HG02840 (cell line): Measurements from ENCODE around the gene GASK1A.
"Not testable (repeated sequence)": the region's sequence is repeated elsewhere in the genome, so short reads cannot be mapped to it uniquely, and the experiment has no call there.

ENCODE experiments used
- ATAC-seq: cut with Tn5 transposase; IDR thresholded peaks from one replicate; pipeline ENCODE4 v1.9.1; 2021; ENCODE audit warnings: mild to moderate bottlenecking, moderate library complexity, moderate number of reproducible peaks; ENCODE audit not compliant: unreplicated experiment, low FRiP score

The GASK1A gene

GRCh38 chr3:42979044-42979972 lies at the start of gene GASK1A:
TSS of gene GASK1A (plus strand) at chr3:42979311. CDS start at chr3:42979643, 332 bp downstream.
- ATAC-seq: no peak

- no peak for ATAC-seq
Observed at GRCh38 chr3:42934111-42934510, 45.0 kb upstream of the GASK1A start.

DNA sequence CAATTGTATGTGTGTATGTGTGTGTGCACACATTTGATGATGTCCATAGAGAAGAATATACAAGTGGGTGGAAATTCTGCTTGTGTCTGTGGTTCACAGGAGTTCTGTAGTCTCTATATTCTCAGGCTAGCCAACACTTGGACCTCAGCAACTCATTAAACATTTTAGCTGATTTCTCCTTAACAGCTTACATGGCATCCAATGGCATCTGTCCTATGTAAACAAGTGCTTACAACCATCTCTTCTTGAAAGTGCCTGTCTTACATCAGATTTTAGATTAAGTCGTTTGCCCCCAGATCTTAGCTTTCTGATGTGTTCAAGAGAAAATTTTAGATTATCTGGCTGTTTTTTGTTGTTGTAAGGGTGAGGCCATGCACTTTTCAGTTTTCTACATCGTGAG lies 44.2 kb upstream of the GASK1A start:
- ATAC-seq: no peak

DNA sequence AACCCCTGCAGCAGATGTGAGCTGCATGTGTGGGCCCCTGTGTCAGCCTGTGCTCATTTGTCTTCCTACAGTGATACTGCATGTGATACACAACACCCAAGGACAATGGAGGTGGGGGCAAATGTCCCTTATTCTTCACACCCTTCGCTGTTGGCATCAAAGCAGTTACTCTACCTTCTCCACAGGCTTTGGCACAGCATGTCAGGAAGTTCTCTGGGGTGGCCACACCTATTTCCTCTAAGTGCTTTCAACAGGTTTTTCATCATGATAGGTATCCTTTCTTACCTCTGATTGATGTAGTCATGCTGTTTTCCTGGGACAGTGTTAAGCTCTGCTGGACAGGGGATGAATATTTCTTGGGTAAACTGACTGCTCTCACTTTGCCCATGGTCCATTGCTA lies 43.6 kb upstream of the GASK1A start:
- ATAC-seq: no peak

DNA sequence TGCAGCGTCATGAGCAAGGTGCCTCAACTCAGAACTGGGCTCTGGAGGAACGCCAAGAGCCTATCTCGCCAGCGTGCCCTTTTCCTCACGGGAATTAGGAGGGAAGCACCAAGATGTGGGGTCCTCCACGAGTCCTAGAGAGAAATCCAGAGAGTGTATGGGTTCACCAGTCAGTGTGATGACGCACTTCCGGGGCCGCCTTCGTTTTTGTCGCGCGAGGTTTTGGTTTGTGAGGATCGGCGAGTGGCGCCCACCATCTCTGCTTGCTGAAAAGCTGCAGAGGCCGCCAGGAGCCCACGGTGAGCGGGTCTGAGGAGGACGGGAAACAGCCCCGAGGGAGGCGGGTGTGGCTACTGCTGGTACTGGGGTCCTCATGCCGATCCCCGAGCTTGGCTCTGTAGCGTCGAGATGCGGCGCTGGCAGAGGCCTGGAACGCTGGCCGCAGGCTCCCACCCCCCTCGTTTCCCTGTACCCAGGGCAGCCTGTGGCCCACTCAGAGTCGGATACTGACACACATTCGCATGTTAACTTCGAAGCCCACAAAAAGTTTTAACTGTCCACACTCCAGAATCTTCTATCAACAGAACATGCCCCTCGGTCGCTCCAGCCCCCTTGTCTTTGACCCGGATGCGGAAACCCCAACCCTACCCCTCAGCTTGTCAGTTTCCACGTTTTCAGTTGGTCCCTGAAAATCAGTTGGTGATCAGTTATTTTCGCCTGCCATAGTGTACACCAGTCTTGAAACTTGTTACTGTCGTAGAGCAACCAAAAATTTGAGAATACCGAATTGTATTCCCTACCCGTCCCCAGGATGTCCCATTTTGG lies 42.7 kb upstream of the GASK1A start:
- no peak for ATAC-seq

GRCh38 chr3:42937334-42937733 lies 41.8 kb upstream of the GASK1A start:
- ATAC-seq: no peak

GRCh38 chr3:42942693-42943092 lies 36.4 kb upstream of the GASK1A start:
- ATAC-seq: no peak

DNA sequence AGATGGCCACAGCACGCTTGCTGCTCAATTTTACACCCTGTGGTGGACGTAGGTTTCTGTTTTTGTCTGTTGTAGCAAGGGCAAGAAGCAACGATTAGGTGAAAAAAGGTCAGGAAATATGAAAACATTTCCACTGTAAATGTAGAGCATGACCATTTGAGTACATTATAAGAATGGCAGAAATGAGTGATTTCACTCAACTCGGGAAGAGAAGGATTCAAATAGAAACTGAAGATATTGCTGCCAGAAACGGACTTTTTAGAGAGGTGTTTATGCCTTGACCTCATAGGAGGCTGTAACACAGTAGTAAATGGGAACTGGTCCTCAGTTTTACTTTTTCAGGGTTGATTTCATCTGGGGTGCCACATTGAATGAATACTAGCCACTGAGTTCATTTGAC lies 33.1 kb upstream of the GASK1A start:
- ATAC-seq: no peak

DNA sequence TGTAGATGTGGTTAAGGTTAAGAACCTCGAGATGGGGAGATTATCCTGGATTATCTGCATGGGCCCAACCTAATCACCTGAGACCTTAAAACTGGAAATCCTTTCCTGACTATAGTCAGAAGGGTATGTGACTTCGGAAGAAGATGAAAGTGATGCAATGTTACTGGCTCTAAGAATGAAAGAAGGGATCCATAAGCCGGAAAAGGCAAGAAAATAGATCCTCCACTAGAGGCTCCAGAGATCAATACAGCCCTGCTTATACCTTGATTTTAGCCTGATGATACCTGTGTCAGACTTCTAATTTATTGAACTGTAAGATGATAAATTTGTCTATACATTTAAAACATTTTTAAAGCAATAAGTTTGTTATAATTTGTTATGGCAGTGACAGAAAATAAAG lies 21.5 kb upstream of the GASK1A start:
- ATAC-seq: no peak

GRCh38 chr3:42960282-42960681 lies 18.8 kb upstream of the GASK1A start:
- ATAC-seq: no peak

DNA sequence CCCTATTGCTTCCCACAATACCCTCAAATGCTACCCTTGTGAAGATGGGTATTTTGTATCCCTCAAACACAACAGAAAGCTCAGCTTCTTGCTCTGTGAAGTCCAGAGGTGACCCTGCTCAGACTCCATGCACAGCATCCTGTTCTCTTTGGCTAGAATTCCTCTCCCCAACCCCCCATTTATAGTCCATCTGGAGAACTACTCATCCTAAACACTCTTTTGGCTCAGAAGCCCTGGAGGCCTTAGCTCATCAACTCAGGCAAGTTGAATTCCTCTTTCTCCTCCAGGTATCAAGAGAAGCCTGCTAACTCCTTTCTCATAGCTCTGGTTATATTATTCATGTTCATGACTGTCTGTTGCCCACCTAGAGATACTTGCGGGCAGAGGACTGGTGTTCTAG lies 18.3 kb upstream of the GASK1A start:
- no peak for ATAC-seq

- ATAC-seq: no peak
Observed at GRCh38 chr3:42961633-42962032, 17.5 kb upstream of the GASK1A start.

- no peak for ATAC-seq
Observed at GRCh38 chr3:42963269-42963668, 15.8 kb upstream of the GASK1A start.

DNA sequence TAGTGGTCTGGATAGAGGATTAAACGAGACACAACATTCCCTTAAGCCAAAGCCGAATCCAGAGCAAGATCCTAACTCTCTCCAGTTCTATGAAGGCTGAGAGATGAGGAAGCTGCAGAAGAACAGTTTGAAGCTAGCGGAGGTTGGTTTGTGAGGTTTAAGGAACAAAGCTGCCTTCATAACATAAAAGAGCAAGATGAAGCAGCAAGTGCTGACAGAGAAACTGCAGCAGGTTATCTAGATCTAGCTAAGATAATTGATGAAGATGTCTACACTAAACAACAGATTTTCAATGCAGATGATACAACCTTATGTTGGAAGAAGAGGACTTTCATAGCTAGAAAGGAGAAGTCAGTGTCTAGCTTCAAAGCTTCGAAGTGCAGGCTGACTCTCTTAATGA lies 14.8 kb upstream of the GASK1A start:
- ATAC-seq: no peak

- no peak for ATAC-seq
Observed at GRCh38 chr3:42970557-42970956, 8.6 kb upstream of the GASK1A start.

DNA sequence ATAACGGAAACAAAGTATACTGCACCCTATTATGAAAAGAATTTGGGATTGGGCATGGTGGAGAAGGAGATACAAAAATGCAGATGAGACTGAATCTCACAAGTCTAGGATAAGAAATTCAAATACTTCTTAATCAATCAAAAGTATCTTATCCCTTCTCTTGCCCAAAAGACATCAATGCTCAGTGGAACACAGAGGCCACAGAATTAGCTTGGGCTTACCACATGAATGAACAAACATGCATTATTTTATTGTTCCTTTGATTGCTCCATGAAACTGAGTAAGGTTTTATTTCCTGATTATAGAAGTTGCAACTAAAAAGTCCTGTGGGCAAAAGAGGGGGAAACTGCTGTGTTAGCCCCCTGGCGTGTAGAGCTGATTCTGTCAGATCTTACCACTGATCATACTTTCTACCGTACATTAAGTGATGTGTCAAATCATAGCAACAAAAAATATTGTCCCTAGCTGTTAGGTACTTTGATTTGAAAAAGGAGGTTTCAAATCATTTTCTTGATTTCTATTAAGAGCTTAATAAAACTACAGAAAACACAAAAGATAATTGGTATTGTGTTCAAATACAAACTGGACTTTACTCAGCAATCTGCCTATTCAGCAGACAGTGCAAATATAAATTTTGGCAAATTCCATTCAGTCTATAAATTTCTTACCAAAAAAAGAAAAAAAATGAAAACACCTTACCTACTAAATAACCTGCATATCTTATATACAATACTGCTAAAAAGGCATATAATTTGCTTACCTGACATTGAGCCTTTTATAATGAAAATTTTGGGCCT lies 7.9 kb upstream of the GASK1A start:
- no peak for ATAC-seq

DNA sequence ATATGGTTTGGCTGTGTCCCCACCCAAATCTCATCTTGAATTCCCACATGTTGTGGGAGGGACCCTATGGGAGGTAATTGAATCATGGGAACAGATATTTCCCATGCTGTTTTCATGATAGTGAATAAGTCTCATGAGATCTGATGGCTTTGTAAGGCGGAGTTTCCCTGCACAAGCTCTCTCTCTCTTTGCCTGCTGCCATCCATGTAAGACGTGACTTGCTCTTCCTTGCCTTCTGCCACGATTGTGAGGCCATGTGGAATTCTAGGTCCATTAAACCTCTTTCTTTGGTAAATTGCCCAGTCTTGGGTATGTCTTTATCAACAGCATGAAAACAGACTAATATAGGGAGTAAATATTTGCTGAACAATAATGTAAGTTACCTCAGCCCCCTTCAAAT lies 4.2 kb upstream of the GASK1A start:
- not testable (repeated sequence) for ATAC-seq

- ATAC-seq: no peak
Observed at GRCh38 chr3:42975456-42975855, 3.7 kb upstream of the GASK1A start.

- ATAC-seq: no peak
Observed at GRCh38 chr3:42975955-42976354, 3.2 kb upstream of the GASK1A start.

- ATAC-seq: no peak
Observed at GRCh38 chr3:42980209-42980608, 1.1 kb downstream of the GASK1A start.

DNA sequence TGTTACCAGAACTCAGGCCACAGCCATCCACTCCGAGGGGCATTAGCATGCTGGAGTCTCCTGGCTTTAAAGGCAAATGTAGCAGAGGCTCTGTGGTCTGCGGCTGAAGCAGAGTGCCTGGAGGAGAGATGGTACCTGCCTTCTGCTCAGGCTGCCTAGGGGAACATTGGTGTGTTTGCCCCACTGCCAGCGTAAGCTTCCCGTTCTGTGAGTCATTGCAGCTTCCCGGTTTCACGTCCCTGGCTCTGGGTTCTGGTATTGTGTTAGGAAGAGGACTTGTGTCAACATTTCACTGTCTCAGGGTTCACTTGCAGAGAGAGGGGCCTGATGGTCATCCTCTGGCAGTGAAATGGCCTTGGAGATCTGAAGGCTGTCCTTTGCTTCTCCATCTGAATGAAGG lies 1.8 kb downstream of the GASK1A start:
- ATAC-seq: no peak
